GM12878 (cell line): Measurements from ENCODE around the gene OR9G1. TPM values are rescaled to one million over a fixed set of nuclear protein-coding genes. Genes with fewer than 3 reads are reported as not detected.

ENCODE experiments used
- ATAC-seq: fragments of 200-7000 bp; cut with Tn5 transposase; 3 replicates; pipeline ENCODE4 v1.9.1; 2020; ENCODE audit warnings: mild to moderate bottlenecking, moderate library complexity
- BruUV-seq: library from RNA; stranded (reverse); fragments of 400-500 nt; replicated peaks from 2 replicates; lab custom pipeline; 2021; lab: Mats Ljungman, UMichigan
- CTCF ChIA-PET: fragments of 300-600 bp; sonication (Branson Sonifier 250); formaldehyde crosslinking; extraction: SDS; loops from one replicate; lab custom pipeline; 2021; ENCODE audit warnings: inconsistent platforms; lab: Yijun Ruan, JAX
- POLR2A ChIA-PET: fragments of 350-600 bp; formaldehyde crosslinking; extraction: SDS; loops from one replicate; lab custom pipeline; 2021; ENCODE audit warnings: inconsistent platforms; lab: Charles Lee
- RAD21 ChIA-PET: fragments of 300-600 bp; sonication (Branson Sonifier 250); formaldehyde crosslinking; loops from one replicate; lab custom pipeline; 2023; ENCODE audit warnings: antibody characterized with exemption; ENCODE audit not compliant: unreplicated experiment; lab: Charles Lee
- SMC1A ChIA-PET: fragments of 300-600 bp; sonication (Branson Sonifier 250); formaldehyde crosslinking; loops from one replicate; lab custom pipeline; 2023; ENCODE audit not compliant: unreplicated experiment, uncharacterized antibody; lab: Charles Lee
- DNase-seq: peaks from one replicate; pipeline ENCODE4 v3.0.0-alpha.2; 2011; ENCODE audit warnings: low read depth, low spot score
- FAIRE-seq: peaks from 3 replicates; lab custom pipeline; 2011; peaks lifted over from hg19 to GRCh38; lab: Jason Lieb, UNC
- H2AFZ ChIP-seq: 2 replicates; pipeline ENCODE4 v1.6.0; 2011; ENCODE audit warnings: low read depth, low read length, control low read depth; ENCODE audit not compliant: control insufficient read depth
- H3K27ac ChIP-seq: 2 replicates; pipeline ENCODE4 v1.5.1; 2011; ENCODE audit warnings: control low read depth; ENCODE audit not compliant: control insufficient read depth, insufficient read depth
- H3K27me3 ChIP-seq, 2 experiments: replicated peaks in 1 of 2; 2 replicates each; pipeline versions ENCODE4 v1.6.0 to v1.6.1; 2011; ENCODE audit warnings: low read length in 1 of 2; ENCODE audit not compliant: control insufficient read depth in 2 of 2, insufficient read depth in 2 of 2
- H3K36me3 ChIP-seq, 2 experiments: 2 replicates each; pipeline ENCODE4 v1.5.1; 2011; ENCODE audit warnings: low read length in 1 of 2; ENCODE audit not compliant: control insufficient read depth in 2 of 2, insufficient read depth in 2 of 2
- H3K4me1 ChIP-seq: 2 replicates; pipeline ENCODE4 v1.6.1; 2011; ENCODE audit warnings: mild to moderate bottlenecking, low read length, moderate library complexity, mixed read lengths; ENCODE audit not compliant: control insufficient read depth, insufficient read depth
- H3K4me2 ChIP-seq: 2 replicates; pipeline ENCODE4 v1.6.0; 2011; ENCODE audit warnings: control low read depth; ENCODE audit not compliant: control insufficient read depth, insufficient read depth
- H3K4me3 ChIP-seq: fragments of 200-600 bp; sonication (generic); 2 replicates; pipeline ENCODE4 v1.5.1; 2016
- H3K79me2 ChIP-seq: 2 replicates; pipeline ENCODE4 v1.6.0; 2011; ENCODE audit warnings: low read length; ENCODE audit not compliant: control insufficient read depth, insufficient read depth
- H3K9ac ChIP-seq: 2 replicates; pipeline ENCODE4 v1.8.0; 2011; ENCODE audit warnings: low read length, control low read depth, mixed read lengths; ENCODE audit not compliant: control insufficient read depth, insufficient read depth
- H3K9me3 ChIP-seq: replicated peaks from 3 replicates; pipeline ENCODE4 v1.5.1; 2011; ENCODE audit warnings: mild to moderate bottlenecking, low read length; ENCODE audit not compliant: control insufficient read depth, insufficient read depth
- H4K20me1 ChIP-seq: 2 replicates; pipeline ENCODE4 v1.6.0; 2011; ENCODE audit not compliant: control insufficient read depth, insufficient read depth
- BCL11A ChIP-seq: IDR thresholded peaks from 2 replicates; pipeline ENCODE4 v1.6.1; 2011; ENCODE audit warnings: low read depth, low read length
- CBX5 ChIP-seq: sonication (generic); IDR thresholded peaks from 2 replicates; pipeline ENCODE4 v1.6.1; 2016; ENCODE audit warnings: low read depth, moderate library complexity, mild to moderate bottlenecking, inconsistent platforms
- CHD4 ChIP-seq: fragments of 200-600 bp; sonication (generic); IDR thresholded peaks from 2 replicates; pipeline ENCODE4 v1.6.1; 2016; ENCODE audit warnings: mild to moderate bottlenecking
- MEF2A ChIP-seq: IDR thresholded peaks from 2 replicates; pipeline ENCODE4 v1.6.1; 2011; ENCODE audit warnings: low read depth, mild to moderate bottlenecking, low read length, moderate library complexity; ENCODE audit not compliant: insufficient read depth
- NFYB ChIP-seq: IDR thresholded peaks from 2 replicates; pipeline ENCODE4 v1.6.1; 2011; ENCODE audit warnings: low read depth, mild to moderate bottlenecking, low read length, improper control_type of control experiment, moderate library complexity; ENCODE audit not compliant: insufficient read depth
- RB1 ChIP-seq: fragments of 450-650 bp; formaldehyde crosslinking; IDR thresholded peaks from 2 replicates; pipeline ENCODE4 v1.6.1; 2017; ENCODE audit warnings: mild to moderate bottlenecking, borderline replicate concordance
- SIX5 ChIP-seq: IDR thresholded peaks from 2 replicates; pipeline ENCODE4 v1.6.1; 2011; ENCODE audit warnings: mild to moderate bottlenecking, low read depth, low read length, moderate library complexity; ENCODE audit not compliant: severe bottlenecking
- SKIL ChIP-seq: fragments of 450-650 bp; IDR thresholded peaks from 2 replicates; pipeline ENCODE4 v1.6.1; 2017; ENCODE audit warnings: mild to moderate bottlenecking, low read depth, inconsistent platforms; ENCODE audit not compliant: poor library complexity, severe bottlenecking
- USF1 ChIP-seq: IDR thresholded peaks from 2 replicates; pipeline ENCODE4 v1.6.1; 2011; ENCODE audit warnings: borderline replicate concordance, low read depth, mild to moderate bottlenecking, moderate library complexity, mixed read lengths, low read length; ENCODE audit not compliant: insufficient read depth; ENCODE audit errors: extremely low read length
- WRNIP1 ChIP-seq: IDR thresholded peaks from 2 replicates; pipeline ENCODE4 v1.6.1; 2011; ENCODE audit warnings: low read depth, low read length, improper control_type of control experiment, borderline replicate concordance
- ZBTB33 ChIP-seq: fragments of 450-650 bp; IDR thresholded peaks from 2 replicates; pipeline ENCODE4 v1.6.1; 2017; ENCODE audit warnings: mild to moderate bottlenecking
- ZNF622 ChIP-seq: fragments of 450-650 bp; IDR thresholded peaks from 2 replicates; pipeline ENCODE4 v1.6.1; 2017; ENCODE audit warnings: mild to moderate bottlenecking, inconsistent platforms
- WGBS: methylation state at CpG from one replicate; pipeline ENCODE4 v1.1.6; 2016; ENCODE audit warnings: low lambda C conversion rate; ENCODE audit not compliant: insufficient replicate concordance, insufficient coverage; ENCODE audit errors: missing lambda C conversion rate; 5-methylcytosine and 5-hydroxymethylcytosine counted together
- in situ Hi-C: fragments of 300-500 bp; cut with MboI; formaldehyde crosslinking; loops from 9 replicates; pipeline ENCODE4 v1.14.3; 2018; ENCODE audit warnings: mixed read lengths
- intact Hi-C: fragments of 100-400 bp; cut with micrococcal nuclease; formaldehyde crosslinking; loops from one replicate; pipeline ENCODE4 v1.14.2; 2022; ENCODE audit not compliant: unreplicated experiment
- polyA plus RNA-seq, 11 experiments: library from polyadenylated mRNA; depleted of rRNA in 4 of 11; unstranded in 6 of 11; stranded (reverse) in 5 of 11; fragments of >200 nt; fragmentation: Nextera tagmentation in 4 of 11; fragmentation: Illumina TruSeq in 1 of 11; extraction: Ambion mirVana in 4 of 11; extraction: Trizol in 1 of 11; gene quantifications; 1 replicate in 1 of 11; 2 replicates in 10 of 11; pipeline versions ENCODE4 v1.2.1 to v1.2.3, GENCODE V29; 2011 to 2016; ENCODE audit warnings: inconsistent platforms in 2 of 11, missing spikeins in 2 of 11, low read depth in 1 of 11
- total RNA-seq, 4 experiments: library from RNA; depleted of rRNA in 3 of 4; stranded (reverse); fragments of >200 nt in 3 of 4; fragmentation: Illumina TruSeq in 1 of 4; extraction: Trizol in 1 of 4; gene quantifications; 2 replicates each; pipeline versions ENCODE4 v1.2.1 to v1.2.3, GENCODE V29; 2013 to 2021
- TF ChIP-seq, protein P1 (sequence below): fragments of 450-650 bp; IDR thresholded peaks from 2 replicates; pipeline ENCODE4 v1.6.1; 2016; ENCODE audit warnings: mild to moderate bottlenecking
- TF ChIP-seq, protein P2 (sequence below), 3 experiments: IDR thresholded peaks in 2 of 3; conservative IDR thresholded peaks in 1 of 3; 2 replicates each; pipeline ENCODE4 v1.5.1; 2011; ENCODE audit warnings: low read depth in 3 of 3, low read length in 3 of 3, mild to moderate bottlenecking in 3 of 3, control low read depth in 2 of 3, moderate library complexity in 2 of 3, inconsistent platforms in 1 of 3, mixed read lengths in 1 of 3; ENCODE audit not compliant: control insufficient read depth in 2 of 3, insufficient read depth in 1 of 3; ENCODE audit errors: extremely low read depth in 1 of 3

The OR9G1 gene
- total and polyA plus RNA-seq, 10 of the 15 experiments (the other 5 are each of a cell fraction or from before 2014, with no cell fraction given), result not detected

GRCh38 chr11:56659755-56660154, 39.1 kb upstream of the OR9G1 start:
- ATAC-seq, result no peak
- H3K79me2 ChIP-seq, result no peaks in the 10 kb centered on the region
- H3K9me3 ChIP-seq, result no peaks in the 10 kb centered on the region
- ChIA-PET CTCF (no interaction called here), POLR2A (no interaction called here), SMC1A (no interaction called here), RAD21 (no interaction called here)
- H4K20me1 ChIP-seq, result no peaks in the 10 kb centered on the region
- no peak overlapping the region for H3K27ac ChIP-seq
- no peak overlapping the region for H3K9ac ChIP-seq
- no peak for TF ChIP-seq BCL11A
- TF ChIP-seq CBX5, result no peak
- TF ChIP-seq, protein P1, sequence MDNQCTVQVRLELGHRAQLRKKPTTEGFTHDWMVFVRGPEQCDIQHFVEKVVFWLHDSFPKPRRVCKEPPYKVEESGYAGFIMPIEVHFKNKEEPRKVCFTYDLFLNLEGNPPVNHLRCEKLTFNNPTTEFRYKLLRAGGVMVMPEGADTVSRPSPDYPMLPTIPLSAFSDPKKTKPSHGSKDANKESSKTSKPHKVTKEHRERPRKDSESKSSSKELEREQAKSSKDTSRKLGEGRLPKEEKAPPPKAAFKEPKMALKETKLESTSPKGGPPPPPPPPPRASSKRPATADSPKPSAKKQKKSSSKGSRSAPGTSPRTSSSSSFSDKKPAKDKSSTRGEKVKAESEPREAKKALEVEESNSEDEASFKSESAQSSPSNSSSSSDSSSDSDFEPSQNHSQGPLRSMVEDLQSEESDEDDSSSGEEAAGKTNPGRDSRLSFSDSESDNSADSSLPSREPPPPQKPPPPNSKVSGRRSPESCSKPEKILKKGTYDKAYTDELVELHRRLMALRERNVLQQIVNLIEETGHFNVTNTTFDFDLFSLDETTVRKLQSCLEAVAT, result no peak
- no peak for TF ChIP-seq ZNF622
- TF ChIP-seq ZBTB33, result no peak
- TF ChIP-seq, protein P2, sequence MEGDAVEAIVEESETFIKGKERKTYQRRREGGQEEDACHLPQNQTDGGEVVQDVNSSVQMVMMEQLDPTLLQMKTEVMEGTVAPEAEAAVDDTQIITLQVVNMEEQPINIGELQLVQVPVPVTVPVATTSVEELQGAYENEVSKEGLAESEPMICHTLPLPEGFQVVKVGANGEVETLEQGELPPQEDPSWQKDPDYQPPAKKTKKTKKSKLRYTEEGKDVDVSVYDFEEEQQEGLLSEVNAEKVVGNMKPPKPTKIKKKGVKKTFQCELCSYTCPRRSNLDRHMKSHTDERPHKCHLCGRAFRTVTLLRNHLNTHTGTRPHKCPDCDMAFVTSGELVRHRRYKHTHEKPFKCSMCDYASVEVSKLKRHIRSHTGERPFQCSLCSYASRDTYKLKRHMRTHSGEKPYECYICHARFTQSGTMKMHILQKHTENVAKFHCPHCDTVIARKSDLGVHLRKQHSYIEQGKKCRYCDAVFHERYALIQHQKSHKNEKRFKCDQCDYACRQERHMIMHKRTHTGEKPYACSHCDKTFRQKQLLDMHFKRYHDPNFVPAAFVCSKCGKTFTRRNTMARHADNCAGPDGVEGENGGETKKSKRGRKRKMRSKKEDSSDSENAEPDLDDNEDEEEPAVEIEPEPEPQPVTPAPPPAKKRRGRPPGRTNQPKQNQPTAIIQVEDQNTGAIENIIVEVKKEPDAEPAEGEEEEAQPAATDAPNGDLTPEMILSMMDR (IDR thresholded peaks at IDR 0.05 in 2 of 3, conservative IDR thresholded peaks at IDR 0.05 in 1 of 3; ENCODE audit: control insufficient read depth in 2 of 3, extremely low read depth in 1 of 3, insufficient read depth in 1 of 3, low read depth in 3 of 3, low read length in 3 of 3), result no peak
- no peak for TF ChIP-seq MEF2A
- no peak for TF ChIP-seq WRNIP1
- TF ChIP-seq SIX5, result no peak
- no peak for TF ChIP-seq RB1
- TF ChIP-seq SKIL, result no peak
- TF ChIP-seq CHD4, result no peak
- TF ChIP-seq NFYB, result no peak
- no peak for TF ChIP-seq USF1
- no peaks in the 10 kb centered on the region for H3K4me1 ChIP-seq
- 7% methylated on average over 3 of the region's 3 CpGs for WGBS
- no peak overlapping the region for H3K4me2 ChIP-seq
- in situ Hi-C loops, result no loop called here
- no peaks in the 10 kb centered on the region for H3K27me3 ChIP-seq
- DNase-seq, result no peak
- intact Hi-C loops, result no loop called here
- BruUV-seq, result no TSS peak
- H3K4me3 ChIP-seq, result no peak overlapping the region
- H2AFZ ChIP-seq, result no peak overlapping the region
- no peaks in the 10 kb centered on the region for H3K36me3 ChIP-seq
- no peak for FAIRE-seq
